HG02763 (cell line): ENCODE results near the gene PTPRD.

Experiments
- ATAC-seq: cut with Tn5 transposase; IDR thresholded peaks from one replicate; pipeline ENCODE4 v1.9.1; 2021; ENCODE audit warnings: mild to moderate bottlenecking, moderate library complexity; ENCODE audit not compliant: unreplicated experiment

PTPRD gene

GRCh38 chr9:8569823-8570222, 2043.0 kb downstream of the PTPRD start:
- ATAC-seq: no peak

GRCh38 chr9:8567963-8568579, 2044.7 kb downstream of the PTPRD start:
- ATAC-seq: no peak

DNA sequence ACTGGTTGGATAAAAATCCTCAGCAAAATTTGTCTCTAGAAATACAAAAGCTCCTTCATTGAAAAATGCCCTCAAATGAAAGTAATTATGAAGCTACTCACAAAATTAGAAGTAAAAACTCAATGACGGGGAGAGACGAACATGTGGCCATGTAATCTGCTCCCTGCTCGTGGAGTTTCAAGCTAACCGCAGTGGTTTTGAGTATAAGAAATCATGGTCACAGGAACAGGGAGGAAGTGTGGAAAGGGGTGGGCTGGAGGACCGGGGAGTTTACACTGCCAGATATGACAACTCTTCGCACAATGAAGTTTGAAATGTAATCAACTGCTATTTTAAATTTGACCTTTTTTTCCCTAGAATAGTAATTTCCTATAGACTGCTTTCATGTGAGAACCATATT, 2047.8 kb downstream of the PTPRD start:
- ATAC-seq: no peak

- ATAC-seq: no peak
Measured at GRCh38 chr9:8560560-8561525, 2052.0 kb downstream of the PTPRD start.

DNA sequence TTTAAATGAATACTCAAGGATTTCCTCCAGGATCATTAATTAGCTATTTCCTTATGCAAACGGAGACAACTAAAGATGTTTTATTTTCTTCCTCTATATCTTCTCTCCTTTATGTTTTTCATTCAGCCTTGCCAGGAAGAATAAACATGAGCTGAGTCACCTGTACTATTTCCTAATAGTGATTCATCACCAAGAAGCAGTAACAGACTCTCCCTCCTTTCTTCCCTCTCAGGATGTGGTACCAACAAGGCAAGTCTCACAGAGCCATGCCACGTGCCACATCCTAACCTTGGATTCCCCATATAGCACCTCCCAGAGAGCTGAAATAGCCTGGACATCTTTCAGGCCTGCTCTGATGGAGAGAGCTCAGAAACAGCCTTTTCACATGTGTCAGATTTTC, 2054.6 kb downstream of the PTPRD start:
- no peak for ATAC-seq

GRCh38 chr9:8555762-8556500, 2056.9 kb downstream of the PTPRD start:
- ATAC-seq: no peak

DNA sequence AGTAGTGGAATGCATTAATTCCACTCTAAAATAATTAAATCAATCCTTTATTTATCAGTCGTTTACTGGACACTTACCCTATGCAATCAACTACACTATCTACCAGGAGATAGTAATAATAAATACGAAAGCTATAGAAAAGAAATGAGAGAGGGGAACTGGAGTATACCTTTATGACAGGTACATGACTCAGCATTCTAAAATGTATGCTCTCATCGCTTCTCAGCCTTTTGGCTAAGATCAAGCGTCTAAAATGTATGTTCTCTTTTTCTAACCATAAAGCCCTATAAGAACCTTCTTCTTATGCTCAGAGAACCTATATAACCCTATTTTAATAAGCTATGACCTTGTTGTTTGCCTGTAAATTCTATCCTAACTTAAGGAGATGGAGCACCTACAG, 2059.4 kb downstream of the PTPRD start:
- ATAC-seq: no peak

GRCh38 chr9:8552732-8553131, 2060.1 kb downstream of the PTPRD start:
- ATAC-seq: no peak

GRCh38 chr9:8549214-8549613, 2063.6 kb downstream of the PTPRD start:
- ATAC-seq: no peak

- ATAC-seq: no peak
Measured at GRCh38 chr9:8543219-8543618, 2069.6 kb downstream of the PTPRD start.

DNA sequence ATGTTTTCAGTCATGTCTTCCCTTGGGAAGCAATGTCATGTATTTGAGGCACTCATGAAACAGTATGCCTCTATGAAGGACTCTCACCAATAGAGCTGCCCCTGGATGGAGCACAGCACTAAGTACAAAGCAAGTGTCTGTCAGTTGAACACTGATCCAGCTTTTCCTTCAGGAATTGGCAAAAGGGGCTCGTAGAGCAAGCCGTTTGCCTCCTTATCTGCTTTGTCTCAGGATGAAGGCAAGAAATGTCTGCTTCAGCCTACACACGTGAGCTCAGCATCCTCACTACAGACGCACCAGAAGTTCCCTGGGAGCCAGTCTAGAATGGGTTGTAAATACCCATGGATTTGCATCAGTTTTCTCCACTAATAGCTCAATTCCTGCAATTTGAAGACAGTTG, 2070.3 kb downstream of the PTPRD start:
- ATAC-seq: no peak

DNA sequence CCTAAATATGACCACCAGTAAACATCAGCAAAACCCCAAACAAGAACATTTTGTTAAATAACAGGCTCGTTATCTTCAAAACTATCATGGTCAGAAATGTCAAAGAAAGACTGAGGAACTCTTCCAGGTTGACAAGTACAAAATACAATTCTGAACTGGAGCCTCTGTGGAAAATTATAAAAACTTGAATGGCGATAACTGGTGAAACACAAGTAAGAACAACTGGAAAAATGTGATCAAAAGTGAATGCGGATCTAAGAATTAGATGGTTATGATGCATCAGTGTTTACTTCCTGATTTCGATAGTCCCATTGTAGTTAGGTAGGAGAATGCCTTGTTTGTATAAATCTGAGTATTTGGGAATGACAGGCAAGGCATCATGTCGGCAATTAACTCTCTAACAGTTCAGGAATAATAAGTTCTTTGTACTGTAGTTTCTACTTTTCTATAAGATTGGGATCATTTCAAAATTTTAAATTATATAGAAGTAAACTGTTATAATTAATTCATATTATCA, 2073.1 kb downstream of the PTPRD start:
- no peak for ATAC-seq

DNA sequence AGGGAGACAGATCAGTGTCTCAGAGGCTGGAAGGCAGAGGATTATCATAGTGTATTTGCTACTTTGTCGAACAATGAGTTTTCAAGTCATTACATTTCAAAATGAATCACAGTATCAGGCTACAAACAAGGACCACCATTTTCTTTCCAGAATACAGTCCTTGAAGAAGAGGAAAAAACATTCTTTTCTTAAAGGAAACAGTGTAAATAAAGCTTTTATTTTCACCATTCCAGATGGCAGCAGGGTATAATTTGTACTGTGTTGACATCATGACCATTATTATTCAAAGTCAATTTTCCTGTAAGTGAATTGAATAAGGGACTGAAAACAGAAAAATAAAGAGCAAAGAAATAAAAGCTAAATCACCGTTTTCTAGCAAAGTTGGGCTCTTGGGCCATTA, 2076.0 kb downstream of the PTPRD start:
- no peak for ATAC-seq

- ATAC-seq: no peak
Measured at GRCh38 chr9:8534828-8535227, 2078.0 kb downstream of the PTPRD start.

DNA sequence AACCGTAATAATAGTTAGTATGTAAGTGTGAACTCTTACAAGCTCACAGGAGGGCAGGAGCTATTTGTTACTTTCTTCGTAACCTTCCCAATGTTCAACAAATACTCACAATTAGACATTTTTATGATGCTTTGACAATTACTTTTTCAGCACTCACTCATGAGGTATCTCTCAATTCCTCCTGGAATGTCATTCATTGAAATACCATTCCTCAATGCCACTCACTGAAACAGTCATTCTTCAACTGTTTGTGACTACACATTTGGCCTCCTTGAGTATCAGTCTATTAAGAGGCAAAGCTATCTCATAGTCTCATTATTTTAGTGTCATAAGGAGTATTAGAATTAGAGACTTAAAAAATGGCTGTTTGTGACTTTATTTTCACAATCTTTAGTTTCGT, 2079.1 kb downstream of the PTPRD start:
- ATAC-seq: no peak

GRCh38 chr9:8531826-8532415, 2080.9 kb downstream of the PTPRD start:
- no peak for ATAC-seq

DNA sequence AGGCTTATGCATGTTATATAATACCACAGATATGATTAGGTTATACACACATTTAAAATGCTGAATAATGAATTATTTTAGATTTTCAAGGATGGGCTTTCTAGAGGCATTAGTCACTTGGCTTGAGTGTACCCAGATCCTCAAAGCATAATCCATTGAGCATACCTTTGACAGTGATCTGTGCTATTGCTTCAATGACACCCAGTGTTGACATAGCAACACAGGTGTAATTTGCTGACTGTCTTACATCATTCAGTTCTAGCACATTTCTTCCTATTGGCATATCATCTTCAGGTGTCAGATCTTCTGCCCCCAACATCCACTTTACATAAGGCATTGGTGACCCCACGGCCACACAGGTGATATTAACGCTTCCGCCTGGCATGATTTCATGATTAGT, 2091.7 kb downstream of the PTPRD start:
- no peak for ATAC-seq

- ATAC-seq: no peak
Measured at GRCh38 chr9:8515748-8516147, 2097.1 kb downstream of the PTPRD start.

DNA sequence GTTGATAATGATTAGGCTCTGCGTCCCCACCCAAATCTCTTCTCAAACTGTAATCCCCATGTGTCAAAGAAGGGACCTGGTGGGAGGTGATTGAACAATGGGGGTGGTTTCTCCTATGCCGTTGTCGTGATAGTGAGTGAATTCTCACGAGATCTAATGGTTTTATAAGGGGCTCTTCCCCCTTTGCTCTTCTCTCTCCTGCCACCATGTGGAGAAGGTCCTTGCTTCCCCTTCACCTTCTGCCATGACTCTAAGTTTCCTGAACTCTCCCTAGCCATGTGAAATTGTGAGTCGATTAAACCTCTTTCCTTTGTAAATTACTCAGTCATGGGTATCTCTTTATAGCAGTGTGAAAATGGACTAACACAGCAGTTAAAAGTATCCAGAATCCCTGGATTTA, 2098.0 kb downstream of the PTPRD start:
- no peak for ATAC-seq

DNA sequence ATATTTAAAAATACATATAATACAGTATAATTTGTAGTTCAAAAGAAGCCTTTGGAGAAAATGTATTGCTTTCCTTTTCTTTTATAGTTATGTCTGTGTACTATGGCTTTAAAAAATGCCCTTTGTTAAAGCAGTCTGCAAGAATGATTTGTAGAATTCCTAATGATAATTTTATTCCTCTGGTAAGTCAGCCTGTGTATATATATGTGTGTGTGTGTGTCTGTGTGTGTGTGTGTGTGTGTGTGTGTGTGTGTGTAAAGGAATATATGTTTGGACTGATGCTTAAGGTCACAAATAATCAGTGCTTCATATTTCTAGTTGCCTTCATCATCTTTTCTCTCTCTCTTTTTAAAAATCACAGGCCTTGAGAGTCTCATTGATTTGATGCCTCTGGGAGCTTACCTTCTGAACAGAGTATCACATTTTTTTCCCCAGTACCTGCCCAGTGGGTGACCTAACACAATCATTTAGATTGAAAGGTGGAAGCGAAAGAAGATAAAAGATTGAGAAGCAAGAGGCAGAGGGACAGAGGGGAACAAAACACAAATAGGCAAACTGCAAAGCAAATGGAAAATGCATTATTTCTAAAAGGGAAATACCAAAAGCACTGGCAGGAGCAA, 2104.0 kb downstream of the PTPRD start:
- ATAC-seq: no peak

GRCh38 chr9:8494571-8494970, 2118.2 kb downstream of the PTPRD start:
- no peak for ATAC-seq
